PC-3 (cell line): ENCODE results near the gene WIPF3. TPM values are rescaled to one million over a fixed set of nuclear protein-coding genes. Genes with fewer than 3 reads are reported as not detected.

ENCODE experiments used
- ATAC-seq: fragments of 200-7000 bp; cut with Tn5 transposase; 2 replicates; pipeline ENCODE4 v1.9.1; 2020; ENCODE audit warnings: mild to moderate bottlenecking, moderate library complexity
- BruUV-seq: library from RNA; stranded (reverse); fragments of 400-500 nt; replicated peaks from 2 replicates; lab custom pipeline; 2021; lab: Mats Ljungman, UMichigan
- CTCF ChIA-PET: fragments of 300-600 bp; sonication (Branson Sonifier 250); formaldehyde crosslinking; loops from one replicate; lab custom pipeline; 2022; ENCODE audit warnings: antibody characterized with exemption; lab: Charles Lee
- POLR2A ChIA-PET: fragments of 300-600 bp; sonication (Branson Sonifier 250); formaldehyde crosslinking; loops from one replicate; lab custom pipeline; 2022; ENCODE audit warnings: antibody characterized with exemption; ENCODE audit not compliant: unreplicated experiment; lab: Charles Lee
- DNase-seq: peaks from one replicate; pipeline ENCODE4 v3.0.0-alpha.2; 2015
- H2AFZ ChIP-seq: fragments of 300-600 bp; sonication (generic); 2 replicates; pipeline ENCODE4 v1.6.0; 2016; ENCODE audit warnings: antibody characterized with exemption, low read length
- H3F3A ChIP-seq: fragments of 300-600 bp; sonication (generic); one replicate; pipeline ENCODE4 v1.6.0; 2017; ENCODE audit warnings: antibody characterized with exemption, low read length, control low read depth, mild to moderate bottlenecking; ENCODE audit not compliant: unreplicated experiment
- H3K27ac ChIP-seq: fragments of 300-600 bp; sonication (generic); 2 replicates; pipeline ENCODE4 v1.5.1; 2016; ENCODE audit warnings: mild to moderate bottlenecking, low read length
- H3K27me3 ChIP-seq: fragments of 300-600 bp; sonication (generic); 2 replicates; pipeline ENCODE4 v1.6.1; 2016; ENCODE audit warnings: low read length, mixed read lengths
- H3K36me3 ChIP-seq: fragments of 300-600 bp; sonication (generic); 2 replicates; pipeline ENCODE4 v1.6.1; 2016; ENCODE audit warnings: low read depth, mixed run types, low read length, mixed read lengths
- H3K4me1 ChIP-seq: fragments of 300-600 bp; sonication (generic); 2 replicates; pipeline ENCODE4 v1.5.1; 2016; ENCODE audit warnings: low read length; ENCODE audit not compliant: insufficient read depth
- H3K4me2 ChIP-seq: fragments of 300-600 bp; sonication (generic); 2 replicates; pipeline ENCODE4 v1.6.0; 2016; ENCODE audit warnings: low read length
- H3K4me3 ChIP-seq: fragments of 300-600 bp; sonication (generic); 2 replicates; pipeline ENCODE4 v1.5.1; 2016; ENCODE audit warnings: mild to moderate bottlenecking, low read length, mixed read lengths
- H3K79me2 ChIP-seq: fragments of 300-600 bp; sonication (generic); 2 replicates; pipeline ENCODE4 v1.6.1; 2017; ENCODE audit warnings: low read length, mixed read lengths
- H3K9ac ChIP-seq: fragments of 300-600 bp; sonication (generic); 2 replicates; pipeline ENCODE4 v1.6.0; 2016; ENCODE audit warnings: mild to moderate bottlenecking, low read length
- H3K9me2 ChIP-seq: fragments of 300-600 bp; sonication (generic); replicated peaks from 2 replicates; pipeline ENCODE4 v1.6.1; 2016; ENCODE audit warnings: mixed run types, low read length, mixed read lengths
- H3K9me3 ChIP-seq: fragments of 300-600 bp; sonication (generic); 2 replicates; pipeline ENCODE4 v1.6.1; 2016; ENCODE audit warnings: low read length, mixed read lengths
- H4K20me1 ChIP-seq: fragments of 300-600 bp; sonication (generic); 2 replicates; pipeline ENCODE4 v1.6.1; 2016; ENCODE audit warnings: low read length, mixed read lengths
- EZH2 ChIP-seq: fragments of 300-600 bp; sonication (generic); IDR thresholded peaks from one replicate; pipeline ENCODE4 v1.6.1; 2017; ENCODE audit warnings: antibody characterized with exemption, mild to moderate bottlenecking, low read length; ENCODE audit not compliant: unreplicated experiment
- EZH2phosphoT487 ChIP-seq: fragments of 300-600 bp; sonication (generic); IDR thresholded peaks from 2 replicates; pipeline ENCODE4 v1.6.1; 2018; ENCODE audit warnings: mild to moderate bottlenecking, antibody characterized with exemption, low read length, borderline replicate concordance
- intact Hi-C: fragments of 100-400 bp; cut with micrococcal nuclease; formaldehyde crosslinking; loops from 2 replicates; pipeline ENCODE4 v1.9.0; 2023
- total RNA-seq: library from RNA; depleted of rRNA; stranded (reverse); fragments of >200 nt; gene quantifications from 2 replicates; pipeline ENCODE4 v1.2.3, GENCODE V29; 2014
- TF ChIP-seq, protein P1 (sequence below): fragments of 300-600 bp; sonication (generic); conservative IDR thresholded peaks from 2 replicates; pipeline ENCODE4 v1.5.1; 2017; ENCODE audit warnings: antibody characterized with exemption, low read depth, mild to moderate bottlenecking, low read length

Gene WIPF3
- total RNA-seq, 1 experiment from 2014 or later = 3.4 TPM

- no peaks in the 10 kb centered on the region for H3K79me2 ChIP-seq
- no peak overlapping the region for H3K4me2 ChIP-seq
- no peak overlapping the region for H3K9ac ChIP-seq
- ATAC-seq (peak; percentile 54), DNase-seq (no peak)
- no peaks in the 10 kb centered on the region for H3K9me2 ChIP-seq
- no peak for TF ChIP-seq EZH2phosphoT487
- TF ChIP-seq EZH2 = no peak
- TF ChIP-seq, protein P1, sequence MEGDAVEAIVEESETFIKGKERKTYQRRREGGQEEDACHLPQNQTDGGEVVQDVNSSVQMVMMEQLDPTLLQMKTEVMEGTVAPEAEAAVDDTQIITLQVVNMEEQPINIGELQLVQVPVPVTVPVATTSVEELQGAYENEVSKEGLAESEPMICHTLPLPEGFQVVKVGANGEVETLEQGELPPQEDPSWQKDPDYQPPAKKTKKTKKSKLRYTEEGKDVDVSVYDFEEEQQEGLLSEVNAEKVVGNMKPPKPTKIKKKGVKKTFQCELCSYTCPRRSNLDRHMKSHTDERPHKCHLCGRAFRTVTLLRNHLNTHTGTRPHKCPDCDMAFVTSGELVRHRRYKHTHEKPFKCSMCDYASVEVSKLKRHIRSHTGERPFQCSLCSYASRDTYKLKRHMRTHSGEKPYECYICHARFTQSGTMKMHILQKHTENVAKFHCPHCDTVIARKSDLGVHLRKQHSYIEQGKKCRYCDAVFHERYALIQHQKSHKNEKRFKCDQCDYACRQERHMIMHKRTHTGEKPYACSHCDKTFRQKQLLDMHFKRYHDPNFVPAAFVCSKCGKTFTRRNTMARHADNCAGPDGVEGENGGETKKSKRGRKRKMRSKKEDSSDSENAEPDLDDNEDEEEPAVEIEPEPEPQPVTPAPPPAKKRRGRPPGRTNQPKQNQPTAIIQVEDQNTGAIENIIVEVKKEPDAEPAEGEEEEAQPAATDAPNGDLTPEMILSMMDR = no peak
- H2AFZ ChIP-seq = no peak overlapping the region
- no TSS peak for BruUV-seq
- CTCF ChIA-PET = no interaction called here
- no peaks in the 10 kb centered on the region for H3F3A ChIP-seq
- H3K27me3 ChIP-seq = no peaks in the 10 kb centered on the region
- intact Hi-C loops = no loop called here
- no peaks in the 10 kb centered on the region for H3K9me3 ChIP-seq
- POLR2A ChIA-PET = no interaction called here
- no peak overlapping the region for H3K4me3 ChIP-seq
- no peaks in the 10 kb centered on the region for H3K4me1 ChIP-seq
- no peak overlapping the region for H3K27ac ChIP-seq
- no peaks in the 10 kb centered on the region for H4K20me1 ChIP-seq
- H3K36me3 ChIP-seq = no peaks in the 10 kb centered on the region
Observed at GRCh38 chr7:29825775-29826529, 19.6 kb downstream of the WIPF3 start.

DNA sequence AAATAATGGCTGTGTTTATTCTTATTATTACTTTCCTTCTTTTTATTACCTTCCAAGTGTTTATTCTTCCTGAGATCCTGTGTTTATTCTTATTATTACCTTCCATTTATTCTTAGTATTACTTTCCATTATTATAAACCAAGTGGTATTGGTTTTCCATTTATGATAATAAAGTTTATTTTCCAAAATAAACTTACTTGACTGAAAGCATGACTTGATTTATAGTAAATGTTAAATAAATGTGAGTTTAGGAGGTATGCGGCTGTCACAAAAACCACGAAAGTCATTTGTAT lies 20.2 kb downstream of the WIPF3 start:
- Histone ChIP-seq H3K4me1 (no peaks in the 10 kb centered on the region), H3K9ac (no peak overlapping the region), H3K9me2 (no peaks in the 10 kb centered on the region), H2AFZ (no peak overlapping the region), H3K27ac (no peak overlapping the region), H3K4me2 (no peak overlapping the region), H3K4me3 (no peak overlapping the region), H3K27me3 (no peaks in the 10 kb centered on the region), H4K20me1 (no peaks in the 10 kb centered on the region), H3K79me2 (no peaks in the 10 kb centered on the region), H3K36me3 (no peaks in the 10 kb centered on the region), H3K9me3 (no peaks in the 10 kb centered on the region), H3F3A (no peaks in the 10 kb centered on the region)
- no TSS peak for BruUV-seq
- ATAC-seq = no peak
- no peak for DNase-seq
- no peak for TF ChIP-seq EZH2phosphoT487
- no peak for TF ChIP-seq EZH2
- TF ChIP-seq, protein P1 = no peak
- ChIA-PET CTCF (no interaction called here), POLR2A (no interaction called here)
- intact Hi-C loops = no loop called here

DNA sequence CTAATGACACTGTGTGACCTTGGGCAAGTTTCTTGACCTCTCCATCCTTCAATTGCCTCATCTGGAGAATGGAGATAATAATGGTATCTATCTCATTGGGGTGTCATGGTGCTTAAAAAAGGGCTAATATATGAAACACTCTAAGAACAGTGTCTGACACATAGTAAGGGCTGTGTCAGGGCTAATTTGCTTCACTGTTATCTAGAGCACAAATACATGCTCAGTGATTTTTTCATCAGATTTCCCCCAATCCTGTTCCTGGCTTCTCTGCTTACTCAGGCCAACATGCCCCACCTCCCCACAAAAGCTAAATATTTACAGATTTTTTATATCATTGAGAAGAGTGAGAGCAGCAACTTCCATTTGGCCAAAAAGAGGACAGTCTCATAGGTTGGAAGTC lies 20.6 kb downstream of the WIPF3 start:
- intact Hi-C loops = no loop called here
- no peak overlapping the region for H3K4me2 ChIP-seq
- no peaks in the 10 kb centered on the region for H3K79me2 ChIP-seq
- H3K9ac ChIP-seq = no peak overlapping the region
- H3K27me3 ChIP-seq = no peaks in the 10 kb centered on the region
- no peaks in the 10 kb centered on the region for H4K20me1 ChIP-seq
- H3K9me2 ChIP-seq = no peaks in the 10 kb centered on the region
- H2AFZ ChIP-seq = no peak overlapping the region
- no TSS peak for BruUV-seq
- POLR2A ChIA-PET = no interaction called here
- CTCF ChIA-PET = no interaction called here
- no peaks in the 10 kb centered on the region for H3K4me1 ChIP-seq
- H3K4me3 ChIP-seq = no peak overlapping the region
- ATAC-seq (no peak), DNase-seq (no peak)
- H3K27ac ChIP-seq = no peak overlapping the region
- H3K9me3 ChIP-seq = no peaks in the 10 kb centered on the region
- H3K36me3 ChIP-seq = no peaks in the 10 kb centered on the region
- no peak for TF ChIP-seq EZH2phosphoT487
- no peak for TF ChIP-seq EZH2
- TF ChIP-seq, protein P1 = no peak
- no peaks in the 10 kb centered on the region for H3F3A ChIP-seq
